ENCODE results near the gene AP1G2.

- TF ChIP-seq CTCF (IDR thresholded peaks at IDR 0.05; ENCODE audit: low read depth, low read length, missing input control) = no peak
- no peak for TF ChIP-seq REST (IDR thresholded peaks at IDR 0.05)
- no peak for TF ChIP-seq ZBTB33 (IDR thresholded peaks at IDR 0.05)
- TF ChIP-seq YY1 (IDR thresholded peaks at IDR 0.05) = no peak
- TF ChIP-seq GABPA (IDR thresholded peaks at IDR 0.05 in 1 of 2, conservative IDR thresholded peaks at IDR 0.05 in 1 of 2) = no peak
- no peak for TF ChIP-seq TAF1 (conservative IDR thresholded peaks at IDR 0.05)
- TF ChIP-seq RAD21 (IDR thresholded peaks at IDR 0.05) = no peak
- TF ChIP-seq FOXA1 (IDR thresholded peaks at IDR 0.05) = no peak
- TF ChIP-seq RXRA (IDR thresholded peaks at IDR 0.05) = no peak
- no peak for TF ChIP-seq SP1 (IDR thresholded peaks at IDR 0.05)
- TF ChIP-seq MAX (IDR thresholded peaks at IDR 0.05) = no peak
- TF ChIP-seq JUND (IDR thresholded peaks at IDR 0.05) = no peak
- no peak for TF ChIP-seq EGR1 (IDR thresholded peaks at IDR 0.05; ENCODE audit: low read depth in 2 of 2)
- no peak for TF ChIP-seq ATF3 (IDR thresholded peaks at IDR 0.05)
Measured at GRCh38 chr14:23550131-23550811, 17.3 kb downstream of the AP1G2 start.
